HG02642 (cell line): Measurements from ENCODE around the gene PALD1.
"Not testable (repeated sequence)": the region's sequence is repeated elsewhere in the genome, so short reads cannot be mapped to it uniquely, and the experiment has no call there.

ENCODE experiments used
- ATAC-seq: cut with Tn5 transposase; IDR thresholded peaks from one replicate; pipeline ENCODE4 v1.9.1; 2021; ENCODE audit warnings: mild to moderate bottlenecking; ENCODE audit not compliant: unreplicated experiment, poor library complexity

The PALD1 gene

GRCh38 chr10:70566515-70567290 lies 88.1 kb downstream of the PALD1 start:
- ATAC-seq: no peak

- ATAC-seq: no peak
These were observed 89.0 kb downstream of the PALD1 start for GRCh38 chr10:70567603-70568002.

- ATAC-seq: no peak
These were observed 89.5 kb downstream of the PALD1 start for GRCh38 chr10:70568113-70568512.

GRCh38 chr10:70568781-70569495 lies 90.4 kb downstream of the PALD1 start:
- ATAC-seq: no peak

- ATAC-seq: no peak
These were observed 92.7 kb downstream of the PALD1 start for GRCh38 chr10:70571236-70571635.

- ATAC-seq: no peak
These were observed 93.3 kb downstream of the PALD1 start for GRCh38 chr10:70571636-70572439.

GRCh38 chr10:70573599-70574506 lies 95.3 kb downstream of the PALD1 start:
- no peak for ATAC-seq

- ATAC-seq: no peak
These were observed 96.9 kb downstream of the PALD1 start for GRCh38 chr10:70575486-70575873.

- ATAC-seq: peak; percentile 58
These were observed 97.6 kb downstream of the PALD1 start for GRCh38 chr10:70575874-70576802.

- ATAC-seq: no peak
These were observed 98.4 kb downstream of the PALD1 start for GRCh38 chr10:70576803-70577517.

GRCh38 chr10:70578371-70578947 lies 99.9 kb downstream of the PALD1 start:
- ATAC-seq: peak; percentile 60

GRCh38 chr10:70579234-70580002 lies 100.9 kb downstream of the PALD1 start:
- ATAC-seq: no peak

- not testable (repeated sequence) for ATAC-seq
These were observed 102.6 kb downstream of the PALD1 start for GRCh38 chr10:70581176-70581575.

- ATAC-seq: no peak
These were observed 104.5 kb downstream of the PALD1 start for GRCh38 chr10:70582793-70583668.

GRCh38 chr10:70583669-70584037 lies 105.1 kb downstream of the PALD1 start:
- ATAC-seq: no peak

GRCh38 chr10:70584366-70584765 lies 105.8 kb downstream of the PALD1 start:
- no peak for ATAC-seq
